K562 (cell line): ENCODE results near the gene POC1B.

ENCODE experiments used
- BDP1 ChIP-seq: IDR thresholded peaks from 3 replicates; pipeline ENCODE4 v1.6.1; 2011; ENCODE audit not compliant: insufficient read length, insufficient read depth
- CTCF ChIP-seq, 3 experiments: IDR thresholded peaks in 2 of 3; conservative IDR thresholded peaks in 1 of 3; 2 replicates each; pipeline ENCODE4 v1.5.1; 2011 to 2012; ENCODE audit warnings: low read length in 3 of 3, mild to moderate bottlenecking in 3 of 3, control low read depth in 2 of 3, improper control_type of control experiment in 1 of 3, inconsistent platforms in 1 of 3, low read depth in 1 of 3, mixed read lengths in 1 of 3, moderate library complexity in 1 of 3; ENCODE audit not compliant: insufficient read depth in 2 of 3
- HDAC6 ChIP-seq: IDR thresholded peaks from 2 replicates; pipeline ENCODE4 v1.6.1; 2012; ENCODE audit warnings: low read depth, mild to moderate bottlenecking, control low read depth, inconsistent platforms, low read length, moderate library complexity
- HNRNPUL1 ChIP-seq: fragments of 200-400 bp; formaldehyde crosslinking; IDR thresholded peaks from 2 replicates; pipeline ENCODE4 v1.6.1; 2017; ENCODE audit warnings: low read length
- IRF1 ChIP-seq: sonication (generic); formaldehyde crosslinking; IDR thresholded peaks from 2 replicates; pipeline ENCODE4 v1.8.0; 2022; ENCODE audit warnings: missing genetic modification reagents, mild to moderate bottlenecking, borderline replicate concordance
- NFIX ChIP-seq: fragments of 250-450 bp; sonication (Bioruptor Pico); IDR thresholded peaks from 2 replicates; pipeline ENCODE4 v1.4.0; 2020; ENCODE audit warnings: low read depth, mild to moderate bottlenecking, moderate library complexity
- SIN3B ChIP-seq: fragments of 450-650 bp; IDR thresholded peaks from 2 replicates; pipeline ENCODE4 v1.6.1; 2017; ENCODE audit warnings: low read depth, mild to moderate bottlenecking, moderate library complexity
- SIRT6 ChIP-seq: IDR thresholded peaks from one replicate; pipeline ENCODE4 v1.6.1; 2012; ENCODE audit warnings: low read depth, mild to moderate bottlenecking, control low read depth, inconsistent platforms, low read length, moderate library complexity
- TSC22D4 ChIP-seq: fragments of 450-650 bp; IDR thresholded peaks from 2 replicates; pipeline ENCODE4 v1.6.1; 2016; ENCODE audit warnings: missing genetic modification characterization, missing biosample characterization, control low read depth
- ZNF644 ChIP-seq: fragments of 200-800 bp; sonication (Bioruptor generic); IDR thresholded peaks from 2 replicates; pipeline ENCODE4 v1.6.1; 2016; ENCODE audit warnings: low read depth, missing genetic modification characterization, missing compliant biosample characterization

- TF ChIP-seq NFIX (CRISPR knock-in tag) (no peak), CTCF (IDR thresholded peaks at IDR 0.05 in 2 of 3, conservative IDR thresholded peaks at IDR 0.05 in 1 of 3; ENCODE audit: insufficient read depth in 2 of 3, low read depth in 1 of 3, low read length in 3 of 3) (no peak), HDAC6 (no peak), ZNF644 (tag) (0 out of 2 replicates have a peak, but pooled peaks have one; percentile 23), BDP1 (no peak), SIRT6 (no peak), HNRNPUL1 (no peak), TSC22D4 (tag) (no peak), SIN3B (no peak), IRF1 (CRISPR knock-in tag) (no peak)
Observed at GRCh38 chr12:89574736-89575208, 48.9 kb upstream of the POC1B start.
